ENCODE measurements around the gene GABBR2.

DNA sequence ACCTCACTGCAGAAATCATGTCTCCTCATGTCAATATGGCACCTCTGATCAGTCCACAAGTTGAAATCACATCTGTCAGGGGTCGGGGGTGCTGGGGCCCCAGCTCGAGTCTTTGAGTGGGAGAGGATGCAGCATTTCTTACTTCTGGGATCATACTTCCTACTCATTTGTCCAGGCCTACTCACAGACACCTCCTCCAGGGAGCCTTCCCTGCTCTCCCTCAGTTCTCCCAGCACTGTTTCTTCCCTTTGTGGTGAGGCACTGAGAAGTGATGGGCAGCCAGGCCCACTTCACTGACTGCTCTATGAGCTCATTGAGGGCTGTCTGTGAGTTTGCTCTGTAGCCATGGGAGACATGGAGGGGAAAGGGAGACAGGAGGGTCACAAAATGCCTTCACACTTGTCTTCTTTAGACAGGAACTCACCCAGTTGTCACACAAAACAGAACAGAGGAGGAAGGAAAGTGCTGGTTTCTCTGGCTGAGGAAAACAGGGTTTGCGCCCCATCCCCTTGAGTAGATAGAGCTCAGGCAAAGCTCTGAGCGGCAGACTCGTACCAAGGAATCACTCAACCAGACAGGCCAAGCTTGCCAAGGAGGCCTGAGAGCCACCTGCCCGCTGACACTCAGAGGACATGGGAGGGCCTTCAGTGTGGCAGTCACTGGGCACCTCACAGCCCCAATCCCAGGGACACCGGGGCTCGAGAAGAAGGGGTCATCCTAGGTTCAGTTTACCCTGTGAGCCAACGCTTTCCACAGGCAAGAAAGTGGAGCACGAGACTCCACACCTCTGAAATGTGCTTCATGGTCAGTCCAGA is 152.9 kb downstream of the GABBR2 start:
- TF ChIP-seq CTCF (conservative IDR thresholded peaks at IDR 0.05 in 1 of 2, IDR thresholded peaks at IDR 0.05 in 1 of 2; ENCODE audit: extremely low read depth in 1 of 2, insufficient read depth in 1 of 2, low read depth in 1 of 2, low read length in 2 of 2), result no peak
- TF ChIP-seq EZH2 (IDR thresholded peaks at IDR 0.05; ENCODE audit: borderline replicate concordance, low read length), result no peak

All from mammary epithelial cell (primary cell).